ENCODE measurements around the gene MAK. TPM values are rescaled to one million over a fixed set of nuclear protein-coding genes. Genes with fewer than 3 reads are reported as not detected.
A peak's percentile ranks its signal among the peaks of the same experiment; 100 is the strongest.

The MAK gene
- total and polyA plus RNA-seq, 8 donors, result 0.05 to 0.33 (median 0.10) TPM

- no peak for TF ChIP-seq CTCF (IDR thresholded peaks at IDR 0.05)
- FAIRE-seq (no peak), ATAC-seq (no peak), DNase-seq (no peak)
- 71 to 81% methylated on average over 11 of the region's 11 CpGs for WGBS, 2 donors
- no peak overlapping the region for H3K4me3 ChIP-seq
- H3K9me3 ChIP-seq, result no peaks in the 10 kb centered on the region
- no peaks in the 10 kb centered on the region for H3K4me1 ChIP-seq
- intact Hi-C loops (cut with DNase I), result no loop called here
- no peaks in the 10 kb centered on the region for H3K27me3 ChIP-seq
- H3K27ac ChIP-seq, result no peak overlapping the region
- H3K36me3 ChIP-seq, result no peaks in the 10 kb centered on the region
Observed at GRCh38 chr6:10852361-10852960, 14.1 kb upstream of the MAK start.

GRCh38 chr6:10850728-10851127 is 12.4 kb upstream of the MAK start:
- no peaks in the 10 kb centered on the region for H3K27me3 ChIP-seq
- intact Hi-C loops (cut with DNase I), result no loop called here
- ATAC-seq (no peak), DNase-seq (no peak), FAIRE-seq (no peak)
- 34 to 43% methylated on average over 7 of the region's 7 CpGs for WGBS, 2 donors
- no peaks in the 10 kb centered on the region for H3K9me3 ChIP-seq
- H3K36me3 ChIP-seq, result no peaks in the 10 kb centered on the region
- H3K27ac ChIP-seq, result no peak overlapping the region
- TF ChIP-seq CTCF (IDR thresholded peaks at IDR 0.05), result no peak
- no peaks in the 10 kb centered on the region for H3K4me1 ChIP-seq
- H3K4me3 ChIP-seq, result no peak overlapping the region

- 64 to 83% methylated on average over 4 of the region's 4 CpGs for WGBS, 2 donors
Observed at GRCh38 chr6:10849901-10850300, 11.6 kb upstream of the MAK start.

GRCh38 chr6:10847684-10848083 is 9.3 kb upstream of the MAK start:
- 67 to 68% methylated on average over 3 of the region's 3 CpGs for whole genome bisulfite sequencing, 2 donors
- no peak overlapping the region for H3K4me3 ChIP-seq
- FAIRE-seq, result peak; percentile 13
- DNase-seq, result no peak
- intact Hi-C loops (cut with DNase I), result no loop called here
- no peak for ATAC-seq
- no peaks in the 10 kb centered on the region for H3K27me3 ChIP-seq
- TF ChIP-seq CTCF (IDR thresholded peaks at IDR 0.05), result peak in 1 of 4 donors; percentile 9
- no peaks in the 10 kb centered on the region for H3K4me1 ChIP-seq
- no peaks in the 10 kb centered on the region for H3K36me3 ChIP-seq
- no peaks in the 10 kb centered on the region for H3K9me3 ChIP-seq
- no peak overlapping the region for H3K27ac ChIP-seq

More at GRCh38 chr6:10849901-10850300, 11.6 kb upstream of the MAK start:
- Histone ChIP-seq H3K27ac (no peak overlapping the region), H3K4me3 (no peak overlapping the region), H3K36me3 (no peaks in the 10 kb centered on the region), H3K4me1 (no peaks in the 10 kb centered on the region), H3K9me3 (no peaks in the 10 kb centered on the region), H3K27me3 (no peaks in the 10 kb centered on the region)
- TF ChIP-seq CTCF (IDR thresholded peaks at IDR 0.05), result no peak
- no peak for ATAC-seq
- FAIRE-seq, result no peak
- no peak for DNase-seq
- intact Hi-C loops (cut with DNase I), result no loop called here

- intact Hi-C loops (cut with DNase I), result no loop called here
- Histone ChIP-seq H3K9me3 (no peaks in the 10 kb centered on the region), H3K4me1 (peaks cover 0 to 4% (median 0%) of the 10 kb centered on the region in 3 donors), H3K36me3 (no peaks in the 10 kb centered on the region), H3K27ac (no peak overlapping the region), H3K27me3 (no peaks in the 10 kb centered on the region), H3K4me3 (no peak overlapping the region)
- FAIRE-seq (no peak), ATAC-seq (no peak), DNase-seq (no peak)
- no peak for TF ChIP-seq CTCF (IDR thresholded peaks at IDR 0.05)
Observed at GRCh38 chr6:10843554-10843953, 5.2 kb upstream of the MAK start.
